HL-60/S4 treated with phorbol 12-myristate 13-acetate at 8.2 ng/mL for 4 days and 3 days (cell line): ENCODE results near the gene JAM3.
"Not testable (repeated sequence)": the region's sequence is repeated elsewhere in the genome, so short reads cannot be mapped to it uniquely, and the experiment has no call there.

Experiments
- in situ Hi-C: fragments of 300-500 bp; cut with MboI; formaldehyde crosslinking; loops from 2 replicates; pipeline ENCODE4 v1.15.0; 2022; ENCODE audit warnings: low sequenced_read_pairs

The JAM3 gene

GRCh38 chr11:134060316-134060715, 8.6 kb upstream of the JAM3 start:
- in situ Hi-C loops: no loop called here

- in situ Hi-C loops: no loop called here
These were observed 6.4 kb upstream of the JAM3 start for GRCh38 chr11:134062265-134063123.

- in situ Hi-C loops: no loop called here
These were observed 5.8 kb upstream of the JAM3 start for GRCh38 chr11:134063124-134063495.

- in situ Hi-C loops: no loop called here
These were observed 4.7 kb upstream of the JAM3 start for GRCh38 chr11:134063991-134064747.

GRCh38 chr11:134065381-134065780, 3.5 kb upstream of the JAM3 start:
- in situ Hi-C loops: no loop called here

- in situ Hi-C loops: no loop called here
These were observed 1.7 kb upstream of the JAM3 start for GRCh38 chr11:134066943-134067885.

- in situ Hi-C loops: no loop called here
These were observed 812 bp downstream of the JAM3 start for GRCh38 chr11:134069426-134070341.

- in situ Hi-C loops: no loop called here
These were observed 1.5 kb downstream of the JAM3 start for GRCh38 chr11:134070342-134070845.

GRCh38 chr11:134071306-134071705, 2.4 kb downstream of the JAM3 start:
- in situ Hi-C loops: no loop called here

- in situ Hi-C loops: no loop called here
These were observed 3.0 kb downstream of the JAM3 start for GRCh38 chr11:134071766-134072402.

GRCh38 chr11:134072844-134073243, 4.0 kb downstream of the JAM3 start:
- in situ Hi-C loops: no loop called here

GRCh38 chr11:134074346-134074745, 5.5 kb downstream of the JAM3 start:
- in situ Hi-C loops: no loop called here

- in situ Hi-C loops: no loop called here
These were observed 5.9 kb downstream of the JAM3 start for GRCh38 chr11:134074766-134075165.

GRCh38 chr11:134079317-134079716, 10.4 kb downstream of the JAM3 start:
- in situ Hi-C loops: no loop called here

GRCh38 chr11:134081258-134081657, 12.4 kb downstream of the JAM3 start:
- in situ Hi-C loops: not testable (repeated sequence)

GRCh38 chr11:134082990-134083389, 14.1 kb downstream of the JAM3 start:
- in situ Hi-C loops: no loop called here

GRCh38 chr11:134086376-134086775, 17.5 kb downstream of the JAM3 start:
- in situ Hi-C loops: no loop called here

GRCh38 chr11:134092006-134092405, 23.1 kb downstream of the JAM3 start:
- in situ Hi-C loops: not testable (repeated sequence)

GRCh38 chr11:134097166-134097565, 28.3 kb downstream of the JAM3 start:
- in situ Hi-C loops: no loop called here
